ENCODE measurements around the gene NKPD1. TPM values are rescaled to one million over a fixed set of nuclear protein-coding genes. Genes with fewer than 3 reads are reported as not detected.
"Not testable (repeated sequence)": the region's sequence is repeated elsewhere in the genome, so short reads cannot be mapped to it uniquely, and the experiment has no call there.

NKPD1 gene
- total RNA-seq, 2 donors from 2014 or later, result 0.16 to 0.22 TPM

DNA sequence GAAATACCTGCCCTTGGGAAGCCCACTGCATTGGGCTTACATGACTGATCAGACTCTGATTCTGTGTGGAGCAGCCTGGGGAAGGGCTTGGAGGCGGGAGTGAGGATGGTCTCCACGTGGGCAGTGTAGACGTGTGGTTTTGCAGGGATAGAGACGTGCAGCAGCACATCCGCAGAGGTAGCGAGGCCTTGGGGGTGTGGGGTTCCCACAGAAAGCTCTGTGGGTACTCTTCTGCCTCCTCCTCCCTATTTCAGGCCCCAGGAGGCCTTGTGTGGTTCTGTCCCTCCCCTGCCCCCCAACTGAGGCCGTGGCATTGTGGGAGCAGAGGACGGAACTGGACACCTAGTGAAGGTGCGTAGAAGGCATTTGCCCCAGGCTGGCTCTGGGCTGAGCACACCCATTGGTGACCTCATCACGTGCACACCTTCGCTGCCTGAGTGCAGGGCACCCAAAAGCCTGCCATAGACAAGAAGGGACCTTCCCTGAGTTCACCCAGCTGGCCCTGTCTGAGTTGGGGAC lies 38.9 kb downstream of the NKPD1 start:
- Histone ChIP-seq H3K27ac (no peak overlapping the region), H3K9me3 (no peaks in the 10 kb centered on the region), H3K4me3 (no peak overlapping the region), H3K36me3 (no peaks in the 10 kb centered on the region), H3K27me3 (no peaks in the 10 kb centered on the region), H3K4me1 (peaks cover 0 to 20% of the 10 kb centered on the region in 2 donors)
- TF ChIP-seq, protein P1, sequence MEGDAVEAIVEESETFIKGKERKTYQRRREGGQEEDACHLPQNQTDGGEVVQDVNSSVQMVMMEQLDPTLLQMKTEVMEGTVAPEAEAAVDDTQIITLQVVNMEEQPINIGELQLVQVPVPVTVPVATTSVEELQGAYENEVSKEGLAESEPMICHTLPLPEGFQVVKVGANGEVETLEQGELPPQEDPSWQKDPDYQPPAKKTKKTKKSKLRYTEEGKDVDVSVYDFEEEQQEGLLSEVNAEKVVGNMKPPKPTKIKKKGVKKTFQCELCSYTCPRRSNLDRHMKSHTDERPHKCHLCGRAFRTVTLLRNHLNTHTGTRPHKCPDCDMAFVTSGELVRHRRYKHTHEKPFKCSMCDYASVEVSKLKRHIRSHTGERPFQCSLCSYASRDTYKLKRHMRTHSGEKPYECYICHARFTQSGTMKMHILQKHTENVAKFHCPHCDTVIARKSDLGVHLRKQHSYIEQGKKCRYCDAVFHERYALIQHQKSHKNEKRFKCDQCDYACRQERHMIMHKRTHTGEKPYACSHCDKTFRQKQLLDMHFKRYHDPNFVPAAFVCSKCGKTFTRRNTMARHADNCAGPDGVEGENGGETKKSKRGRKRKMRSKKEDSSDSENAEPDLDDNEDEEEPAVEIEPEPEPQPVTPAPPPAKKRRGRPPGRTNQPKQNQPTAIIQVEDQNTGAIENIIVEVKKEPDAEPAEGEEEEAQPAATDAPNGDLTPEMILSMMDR (IDR thresholded peaks at IDR 0.05), result no peak
- DNase-seq (ENCODE audit: low spot score), result no peak

DNA sequence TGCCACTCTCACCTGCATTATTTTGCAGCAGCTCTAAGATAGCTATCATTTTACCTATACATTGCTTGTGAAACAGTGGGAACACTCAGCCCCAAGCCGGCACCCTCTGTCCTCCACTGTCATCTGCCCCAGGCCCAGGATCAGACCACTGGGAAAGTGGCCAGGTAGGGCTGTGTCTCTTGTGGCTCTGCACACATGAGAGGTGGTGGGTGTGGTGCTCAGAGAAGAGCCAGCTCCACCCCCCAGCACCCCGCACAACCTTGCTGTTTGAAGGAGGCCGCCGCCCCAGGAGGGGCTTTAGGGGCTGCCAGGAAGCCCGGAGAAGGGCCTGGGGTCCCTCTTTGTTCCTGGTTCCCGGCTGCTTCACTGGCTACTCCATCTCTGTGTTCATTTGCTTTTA lies 41.2 kb downstream of the NKPD1 start:
- no peaks in the 10 kb centered on the region for H3K36me3 ChIP-seq
- H3K9me3 ChIP-seq, result no peaks in the 10 kb centered on the region
- peaks cover 0 to 25% of the 10 kb centered on the region in 2 donors for H3K4me1 ChIP-seq
- no peak overlapping the region for H3K4me3 ChIP-seq
- H3K27me3 ChIP-seq, result no peaks in the 10 kb centered on the region
- H3K27ac ChIP-seq, result no peak overlapping the region
- TF ChIP-seq, protein P1 (IDR thresholded peaks at IDR 0.05), result no peak
- DNase-seq (ENCODE audit: low spot score), result no peak

DNA sequence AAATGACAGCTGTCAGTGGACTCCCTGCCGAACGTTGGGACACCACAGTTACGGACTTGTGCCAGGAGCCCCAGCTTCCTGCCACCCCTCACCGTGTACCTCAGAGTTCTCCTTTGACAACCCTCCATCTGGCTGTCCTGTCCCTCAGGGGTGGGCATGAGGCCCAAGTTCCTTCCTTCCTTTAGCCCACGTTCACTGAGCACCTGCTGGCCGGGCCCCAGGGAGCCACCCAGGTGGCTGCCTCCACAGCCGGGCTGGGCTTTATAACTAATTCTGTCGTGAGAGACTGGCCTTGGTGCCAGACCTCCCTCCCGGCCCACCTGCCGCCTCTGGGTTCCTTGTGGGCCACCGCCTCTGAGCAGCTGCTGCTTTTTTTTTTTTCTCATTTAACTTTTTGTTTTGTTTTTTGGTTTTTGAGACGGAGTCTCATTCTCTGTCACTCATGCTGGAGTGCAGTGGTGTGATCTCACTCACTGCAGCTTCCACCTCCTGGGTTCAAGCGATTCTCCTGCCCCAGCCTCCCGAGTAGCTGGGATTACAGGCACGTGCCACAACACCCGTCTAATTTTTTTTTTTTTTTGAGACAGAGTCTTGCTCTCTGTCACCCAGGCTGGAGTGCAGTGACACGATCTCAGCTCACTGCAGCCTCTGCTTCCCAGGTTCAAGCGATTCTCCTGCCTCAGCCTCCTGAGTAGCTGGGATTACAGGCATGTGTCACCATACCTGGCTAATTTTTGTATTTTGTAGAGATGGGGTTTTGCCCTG lies 42.0 kb downstream of the NKPD1 start:
- H3K4me1 ChIP-seq, result peaks cover 0 to 25% of the 10 kb centered on the region in 2 donors
- not testable (repeated sequence) for H3K36me3 ChIP-seq; DNase-seq (ENCODE audit: low spot score); H3K9me3 ChIP-seq; H3K27me3 ChIP-seq; H3K4me3 ChIP-seq
- peak overlapping the region in 1 of 2 donors; percentile 11 for H3K27ac ChIP-seq

DNA sequence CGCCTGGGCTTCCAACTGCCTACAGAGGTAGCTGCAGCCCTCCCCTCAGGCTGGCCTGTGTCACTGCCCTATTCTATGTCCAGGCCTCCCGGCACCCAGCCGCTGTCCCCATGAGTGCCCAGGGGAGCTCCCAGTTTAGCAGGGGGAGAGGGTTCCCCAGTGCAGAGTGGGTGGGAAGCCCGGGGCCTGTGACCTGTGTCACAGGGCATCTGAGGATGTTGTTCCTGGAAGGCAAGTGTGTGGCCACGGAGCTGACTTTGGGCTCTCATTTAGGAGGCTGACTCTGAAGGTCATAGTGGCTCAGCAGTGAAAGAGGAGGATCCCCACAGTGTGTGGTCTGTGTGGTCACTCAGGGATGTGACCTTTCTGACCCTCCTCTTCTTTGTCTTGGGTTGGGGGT lies 42.7 kb downstream of the NKPD1 start:
- TF ChIP-seq, protein P1 (IDR thresholded peaks at IDR 0.05), result no peak
- peak overlapping the region in 1 of 2 donors; percentile 11 for H3K27ac ChIP-seq
- H3K4me1 ChIP-seq, result peaks cover 0 to 25% of the 10 kb centered on the region in 2 donors
- H3K36me3 ChIP-seq, result no peaks in the 10 kb centered on the region
- no peaks in the 10 kb centered on the region for H3K9me3 ChIP-seq
- DNase-seq (ENCODE audit: low spot score), result no peak
- no peak overlapping the region for H3K4me3 ChIP-seq
- no peaks in the 10 kb centered on the region for H3K27me3 ChIP-seq

DNA sequence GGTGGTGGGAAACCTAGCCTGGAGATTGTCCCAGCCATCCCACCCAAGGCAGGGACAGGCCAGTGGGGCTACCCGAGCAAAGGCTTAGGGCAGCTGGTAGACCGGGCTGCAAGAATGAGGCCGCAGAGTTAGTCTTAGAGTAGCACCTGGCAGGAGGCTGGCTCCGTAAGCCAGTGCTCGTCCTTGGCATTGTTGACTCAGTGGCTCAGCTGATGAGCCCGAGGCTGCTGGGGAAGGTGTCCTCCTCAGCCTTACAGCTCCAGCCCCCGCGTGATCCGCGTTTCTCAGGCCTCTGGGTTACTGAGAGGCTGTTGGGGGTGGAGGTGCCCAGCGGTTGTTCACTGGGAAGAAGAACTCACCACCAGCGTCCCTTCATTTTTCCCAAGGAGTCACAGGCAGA lies 43.1 kb downstream of the NKPD1 start:
- TF ChIP-seq, protein P1 (IDR thresholded peaks at IDR 0.05), result no peak
- Histone ChIP-seq H3K27me3 (no peaks in the 10 kb centered on the region), H3K27ac (no peak overlapping the region), H3K4me3 (no peak overlapping the region), H3K4me1 (peaks cover 0 to 25% of the 10 kb centered on the region in 2 donors), H3K36me3 (no peaks in the 10 kb centered on the region), H3K9me3 (no peaks in the 10 kb centered on the region)
- DNase-seq (ENCODE audit: low spot score), result no peak

DNA sequence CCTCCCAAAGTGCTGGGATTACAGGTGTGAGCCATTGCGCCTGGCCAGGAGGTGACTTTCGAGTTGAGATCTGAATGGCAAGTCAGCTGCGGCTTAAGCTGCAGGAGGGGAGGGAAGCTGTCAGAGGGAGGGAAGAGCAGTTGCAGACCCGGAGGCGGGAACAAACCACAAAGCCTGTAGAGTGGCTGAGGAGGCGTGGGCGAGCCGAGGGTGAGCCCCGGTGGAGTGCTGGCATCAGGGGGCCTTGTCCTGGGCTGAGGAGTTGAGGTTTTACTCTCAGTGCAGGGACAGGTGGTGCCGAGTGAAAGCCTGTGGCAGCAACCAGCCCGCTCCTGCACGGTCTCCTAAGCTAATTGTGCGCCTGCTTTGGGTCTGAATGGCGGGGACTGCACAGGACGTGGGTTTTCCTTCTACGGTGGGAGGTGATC lies 43.6 kb downstream of the NKPD1 start:
- H3K27ac ChIP-seq, result no peak overlapping the region
- H3K36me3 ChIP-seq, result no peaks in the 10 kb centered on the region
- H3K9me3 ChIP-seq, result no peaks in the 10 kb centered on the region
- H3K4me3 ChIP-seq, result no peak overlapping the region
- TF ChIP-seq, protein P1 (IDR thresholded peaks at IDR 0.05), result no peak
- peaks cover 0 to 25% of the 10 kb centered on the region in 2 donors for H3K4me1 ChIP-seq
- H3K27me3 ChIP-seq, result no peaks in the 10 kb centered on the region
- DNase-seq (ENCODE audit: low spot score), result no peak

Measured in right atrium auricular region (tissue), 2 donors.